SK-N-SH (cell line): ENCODE results near the gene PFN2. TPM values are rescaled to one million over a fixed set of nuclear protein-coding genes. Genes with fewer than 3 reads are reported as not detected.

ENCODE experiments used
- CTCF ChIA-PET: fragments of 300-600, 350-600 bp; formaldehyde crosslinking; extraction: SDS; loops from one replicate; lab custom pipeline; 2021; lab: Yijun Ruan, JAX
- POLR2A ChIA-PET: fragments of 350-600 bp; sonication (Branson Sonifier 250); formaldehyde crosslinking; extraction: SDS; loops from one replicate; lab custom pipeline; 2020; ENCODE audit warnings: antibody characterized with exemption, inconsistent platforms; lab: Yijun Ruan, JAX
- DNase-seq: peaks from one replicate; pipeline ENCODE4 v3.0.0; 2012
- H2AFZ ChIP-seq: fragments of 200-600 bp; sonication (generic); 2 replicates; pipeline ENCODE4 v1.8.1; 2016; ENCODE audit warnings: antibody characterized with exemption, mild to moderate bottlenecking, low read depth
- H3F3A ChIP-seq: fragments of 200-600 bp; sonication (generic); replicated peaks from 2 replicates; pipeline ENCODE3; 2016; ENCODE audit warnings: antibody characterized with exemption, mild to moderate bottlenecking; ENCODE audit not compliant: insufficient read depth
- H3K27ac ChIP-seq, 2 experiments: fragments of 200-500 bp in 1 of 2; fragments of 200-600 bp in 1 of 2; sonication (Bioruptor generic) in 1 of 2; sonication (generic), shearing (Covaris generic) in 1 of 2; 2 replicates each; pipeline versions ENCODE4 v1.5.1 to v1.6.1; 2014 to 2016; ENCODE audit warnings: low read depth in 2 of 2, inconsistent platforms in 1 of 2, low read length in 1 of 2, mild to moderate bottlenecking in 1 of 2, mixed read lengths in 1 of 2
- H3K27me3 ChIP-seq: fragments of 200-600 bp; sonication (generic), shearing (Covaris generic); 2 replicates; pipeline ENCODE4 v1.6.1; 2016; ENCODE audit warnings: mixed run types; ENCODE audit not compliant: insufficient read depth
- H3K36me3 ChIP-seq, 2 experiments: fragments of 200-500 bp in 1 of 2; fragments of 200-600 bp in 1 of 2; sonication (Bioruptor generic) in 1 of 2; sonication (generic) in 1 of 2; replicated peaks in 1 of 2; 2 replicates each; pipeline versions ENCODE3 to v1.5.1; 2014 to 2016; ENCODE audit warnings: low read length in 1 of 2, mild to moderate bottlenecking in 1 of 2; ENCODE audit not compliant: insufficient read depth in 2 of 2, control insufficient read depth in 1 of 2
- H3K4me1 ChIP-seq, 2 experiments: fragments of 200-500 bp in 1 of 2; fragments of 200-600 bp in 1 of 2; sonication (Bioruptor generic) in 1 of 2; sonication (generic), shearing (Covaris generic) in 1 of 2; 2 replicates each; pipeline versions ENCODE4 v1.5.1 to v1.6.1; 2014 to 2016; ENCODE audit warnings: low read depth in 1 of 2, low read length in 1 of 2, mixed run types in 1 of 2; ENCODE audit not compliant: insufficient read depth in 2 of 2, control insufficient read depth in 1 of 2
- H3K4me2 ChIP-seq: fragments of 200-600 bp; sonication (generic), shearing (Covaris generic); 2 replicates; pipeline ENCODE4 v1.6.1; 2017; ENCODE audit warnings: mixed run types
- H3K4me3 ChIP-seq, 2 experiments: fragments of 200-500 bp in 1 of 2; fragments of 200-600 bp in 1 of 2; sonication (Bioruptor generic) in 1 of 2; sonication (generic), shearing (Covaris generic) in 1 of 2; 2 replicates each; pipeline versions ENCODE4 v1.5.1 to v1.8.1; 2014 to 2016; ENCODE audit warnings: low read depth in 2 of 2, inconsistent platforms in 1 of 2, low read length in 1 of 2, mild to moderate bottlenecking in 1 of 2, mixed read lengths in 1 of 2, moderate library complexity in 1 of 2
- H3K79me2 ChIP-seq: fragments of 200-600 bp; sonication (generic); 2 replicates; pipeline ENCODE4 v1.8.1; 2017; ENCODE audit warnings: mild to moderate bottlenecking; ENCODE audit not compliant: insufficient read depth
- H3K9ac ChIP-seq: fragments of 200-600 bp; sonication (generic); 2 replicates; pipeline ENCODE4 v1.6.1; 2017; ENCODE audit warnings: mixed run types
- H3K9me2 ChIP-seq: fragments of 200-600 bp; sonication (generic); 2 replicates; pipeline ENCODE4 v1.6.1; 2017; ENCODE audit warnings: mixed run types
- H3K9me3 ChIP-seq: fragments of 200-600 bp; sonication (generic); 2 replicates; pipeline ENCODE4 v1.6.1; 2017; ENCODE audit warnings: mixed run types, mild to moderate bottlenecking, moderate library complexity
- H4K20me1 ChIP-seq: fragments of 200-600 bp; sonication (generic); 2 replicates; pipeline ENCODE4 v1.6.1; 2017; ENCODE audit warnings: mild to moderate bottlenecking, mixed run types; ENCODE audit not compliant: insufficient read depth
- CTCF ChIP-seq: fragments of 200-600 bp; sonication (generic); IDR thresholded peaks from 2 replicates; pipeline ENCODE4 v1.6.1; 2017; ENCODE audit warnings: antibody characterized with exemption, mild to moderate bottlenecking, moderate library complexity
- EZH2phosphoT487 ChIP-seq: fragments of 200-600 bp; sonication (generic); IDR thresholded peaks from 2 replicates; pipeline ENCODE4 v1.6.1; 2017; ENCODE audit warnings: low read depth, mixed run types, mild to moderate bottlenecking, antibody characterized with exemption, moderate library complexity, borderline replicate concordance
- FOXM1 ChIP-seq: IDR thresholded peaks from 2 replicates; pipeline ENCODE4 v1.4.0; 2012; ENCODE audit warnings: low read depth, mild to moderate bottlenecking
- JUND ChIP-seq: IDR thresholded peaks from 2 replicates; pipeline ENCODE4 v1.4.0; 2012
- MAX ChIP-seq: IDR thresholded peaks from 2 replicates; pipeline ENCODE4 v1.4.0; 2012; ENCODE audit warnings: low read depth
- MEF2A ChIP-seq: IDR thresholded peaks from 2 replicates; pipeline ENCODE4 v1.4.0; 2012; ENCODE audit warnings: low read depth, borderline replicate concordance
- MXI1 ChIP-seq: IDR thresholded peaks from 2 replicates; pipeline ENCODE4 v1.6.1; 2012; ENCODE audit warnings: mild to moderate bottlenecking, low read depth, low read length, improper control_type of control experiment
- POLR2AphosphoS5 ChIP-seq: IDR thresholded peaks from 2 replicates; pipeline ENCODE4 v1.6.1; 2012; ENCODE audit warnings: low read depth, low read length
- RAD21 ChIP-seq: IDR thresholded peaks from 2 replicates; pipeline ENCODE4 v1.6.1; 2012; ENCODE audit warnings: mild to moderate bottlenecking, low read length
- RCOR1 ChIP-seq: fragments of 150-350 bp; IDR thresholded peaks from 2 replicates; pipeline ENCODE4 v1.6.1; 2017; ENCODE audit warnings: antibody characterized with exemption, low read length
- REST ChIP-seq: IDR thresholded peaks from 2 replicates; pipeline ENCODE4 v1.6.1; 2012; ENCODE audit warnings: mild to moderate bottlenecking, low read depth, low read length, moderate library complexity
- RFX5 ChIP-seq: IDR thresholded peaks from 2 replicates; pipeline ENCODE4 v1.6.1; 2012; ENCODE audit warnings: mild to moderate bottlenecking, improper control_type of control experiment, low read length
- SIN3A ChIP-seq: IDR thresholded peaks from 2 replicates; pipeline ENCODE4 v1.6.1; 2012; ENCODE audit warnings: low read depth, mild to moderate bottlenecking, low read length, moderate library complexity, borderline replicate concordance
- TAF1 ChIP-seq: IDR thresholded peaks from 2 replicates; pipeline ENCODE4 v1.6.1; 2012; ENCODE audit warnings: low read depth, mild to moderate bottlenecking, low read length, moderate library complexity, borderline replicate concordance
- TCF12 ChIP-seq: IDR thresholded peaks from 2 replicates; pipeline ENCODE4 v1.4.0; 2012
- USF1 ChIP-seq: IDR thresholded peaks from 2 replicates; pipeline ENCODE4 v1.4.0; 2012; ENCODE audit warnings: low read depth, borderline replicate concordance
- YY1 ChIP-seq: IDR thresholded peaks from 2 replicates; pipeline ENCODE4 v1.4.0; 2012; ENCODE audit warnings: low read depth, mild to moderate bottlenecking
- ZBTB33 ChIP-seq: IDR thresholded peaks from 2 replicates; pipeline ENCODE4 v1.4.0; 2012; ENCODE audit warnings: low read depth, borderline replicate concordance
- WGBS: methylation state at CpG from one replicate; pipeline ENCODE4 v1.1.6; 2017; ENCODE audit warnings: low lambda C conversion rate; 5-methylcytosine and 5-hydroxymethylcytosine counted together
- polyA plus RNA-seq, 3 experiments: library from polyadenylated mRNA; depleted of rRNA; stranded (reverse); fragments of >200 nt; gene quantifications; 2 replicates each; pipeline ENCODE4 v1.2.3, GENCODE V29; 2012

The PFN2 gene
- polyA plus RNA-seq, 1 of the 3 experiments (the other 2 are of a cell fraction), result 594 TPM

GRCh38 chr3:149955449-149955848 is 15.2 kb downstream of the PFN2 start:
- H3K36me3 ChIP-seq, result peaks cover 53 to 70% of the 10 kb centered on the region in 2 experiments
- WGBS, result 55% methylated on average over 2 of the region's 2 CpGs
- H2AFZ ChIP-seq, result no peak overlapping the region
- H3K9ac ChIP-seq, result no peak overlapping the region
- H3K27me3 ChIP-seq, result no peaks in the 10 kb centered on the region
- H3K9me2 ChIP-seq, result no peaks in the 10 kb centered on the region
- no peak overlapping the region for H3K4me3 ChIP-seq
- peaks cover 77% of the 10 kb centered on the region for H3K79me2 ChIP-seq
- no peaks in the 10 kb centered on the region for H3K9me3 ChIP-seq
- peaks cover 31% of the 10 kb centered on the region for H3F3A ChIP-seq
- H3K4me2 ChIP-seq, result no peak overlapping the region
- ChIA-PET CTCF (interaction anchor here (0.5 to 2.2 kb wide), 7 partner anchors 9 to 1215 kb away, joined by 3 to 12 read pairs (median 3); no protein-coding TSS in a partner anchor), POLR2A (no interaction called here)
- DNase-seq, result no peak
- H3K27ac ChIP-seq, result peak overlapping the region; percentile 30 to 95; a peak in 3 of 4 replicates
- H4K20me1 ChIP-seq, result peaks cover 20% of the 10 kb centered on the region
- peaks cover 19 to 20% of the 10 kb centered on the region in 2 experiments; a peak in 3 of 4 replicates for H3K4me1 ChIP-seq
- TF ChIP-seq ZBTB33 (no peak), RFX5 (peak; percentile 70; the same call in 1 of the 2 replicates)

- no peaks in the 10 kb centered on the region for H3K27me3 ChIP-seq
- H3K4me3 ChIP-seq, result no peak overlapping the region
- 27% methylated on average over 1 of the region's 1 CpG for WGBS
- H3K9me3 ChIP-seq, result no peaks in the 10 kb centered on the region
- no peak overlapping the region for H3K9ac ChIP-seq
- H3K36me3 ChIP-seq, result peaks cover 51 to 72% of the 10 kb centered on the region in 2 experiments
- peaks cover 75% of the 10 kb centered on the region for H3K79me2 ChIP-seq
- ChIA-PET CTCF (interaction anchor here (0.7 to 2.2 kb wide), 4 partner anchors 13 to 298 kb away, joined by 3 to 12 read pairs (median 10); no protein-coding TSS in a partner anchor), POLR2A (no interaction called here)
- H4K20me1 ChIP-seq, result peaks cover 18% of the 10 kb centered on the region
- DNase-seq, result peak; percentile 61
- H3K4me2 ChIP-seq, result no peak overlapping the region
- H3K27ac ChIP-seq, result peak overlapping the region; percentile 30 to 95; a peak in 3 of 4 replicates
- no peaks in the 10 kb centered on the region for H3K9me2 ChIP-seq
- no peak overlapping the region for H2AFZ ChIP-seq
- peaks cover 32% of the 10 kb centered on the region for H3F3A ChIP-seq
- peaks cover 19 to 20% of the 10 kb centered on the region in 2 experiments; a peak in 3 of 4 replicates for H3K4me1 ChIP-seq
- TF ChIP-seq JUND (no peak), TAF1 (no peak), FOXM1 (no peak), YY1 (no peak), SIN3A (no peak), RCOR1 (peak; percentile 91), CTCF (no peak), RAD21 (no peak), MEF2A (no peak), TCF12 (peak; percentile 48), MXI1 (peak; percentile 10; the same call in 1 of the 2 replicates), REST (no peak), EZH2phosphoT487 (no peak), POLR2AphosphoS5 (no peak; the same call in 1 of the 2 replicates), USF1 (no peak), MAX (no peak)
These were observed 15.9 kb downstream of the PFN2 start for GRCh38 chr3:149954812-149955211.
